ENCODE measurements around the gene CA10. TPM values are rescaled to one million over a fixed set of nuclear protein-coding genes. Genes with fewer than 3 reads are reported as not detected.

The CA10 gene
- total RNA-seq, 1 donor: not detected

- no peaks in the 10 kb centered on the region for H3K79me2 ChIP-seq (ENCODE audit: insufficient read depth, low read length)
- H3K27ac ChIP-seq (ENCODE audit: low read depth, low read length): no peak overlapping the region
- H3K9me3 ChIP-seq (ENCODE audit: low read depth, low read length): no peaks in the 10 kb centered on the region
- no peak for TF ChIP-seq CTCF (IDR thresholded peaks at IDR 0.05; ENCODE audit: extremely low read depth, low read depth, low read length)
- H2AFZ ChIP-seq (ENCODE audit: low read length): no peak overlapping the region
- H3K4me3 ChIP-seq (ENCODE audit: insufficient read depth, low read length): no peak overlapping the region
- no peak overlapping the region for H3K4me2 ChIP-seq (ENCODE audit: insufficient read depth, low read length)
- no peaks in the 10 kb centered on the region for H3K36me3 ChIP-seq (ENCODE audit: insufficient read depth, low read length)
- no peaks in the 10 kb centered on the region for H4K20me1 ChIP-seq (ENCODE audit: insufficient read depth, low read length)
- H3K27me3 ChIP-seq (ENCODE audit: insufficient read depth, low read length): no peaks in the 10 kb centered on the region
- no peaks in the 10 kb centered on the region for H3K4me1 ChIP-seq (ENCODE audit: insufficient read depth, low read length)
- no peak for DNase-seq (ENCODE audit: insufficient read length, low spot score, missing footprints)
Observed at GRCh38 chr17:52047086-52047485, 111.4 kb downstream of the CA10 start.

- DNase-seq (ENCODE audit: insufficient read length, low spot score, missing footprints): no peak
- Histone ChIP-seq H3K27me3 (ENCODE audit: insufficient read depth, low read length) (no peaks in the 10 kb centered on the region), H3K4me1 (ENCODE audit: insufficient read depth, low read length) (no peaks in the 10 kb centered on the region)
Observed at GRCh38 chr17:52041123-52041617, 117.3 kb downstream of the CA10 start.

GRCh38 chr17:52036416-52036815 lies 122.1 kb downstream of the CA10 start:
- no peak overlapping the region for H2AFZ ChIP-seq (ENCODE audit: low read length)
- TF ChIP-seq CTCF (IDR thresholded peaks at IDR 0.05; ENCODE audit: extremely low read depth, low read depth, low read length): no peak
- no peak overlapping the region for H3K27ac ChIP-seq (ENCODE audit: low read depth, low read length)
- H3K9me3 ChIP-seq (ENCODE audit: low read depth, low read length): no peaks in the 10 kb centered on the region
- H4K20me1 ChIP-seq (ENCODE audit: insufficient read depth, low read length): no peaks in the 10 kb centered on the region
- H3K4me3 ChIP-seq (ENCODE audit: insufficient read depth, low read length): no peak overlapping the region
- H3K36me3 ChIP-seq (ENCODE audit: insufficient read depth, low read length): no peaks in the 10 kb centered on the region
- no peak for DNase-seq (ENCODE audit: insufficient read length, low spot score, missing footprints)
- H3K4me1 ChIP-seq (ENCODE audit: insufficient read depth, low read length): no peaks in the 10 kb centered on the region
- H3K4me2 ChIP-seq (ENCODE audit: insufficient read depth, low read length): no peak overlapping the region
- H3K27me3 ChIP-seq (ENCODE audit: insufficient read depth, low read length): no peaks in the 10 kb centered on the region
- no peaks in the 10 kb centered on the region for H3K79me2 ChIP-seq (ENCODE audit: insufficient read depth, low read length)

More at GRCh38 chr17:52041123-52041617, 117.3 kb downstream of the CA10 start:
- Histone ChIP-seq H3K9me3 (ENCODE audit: low read depth, low read length) (no peaks in the 10 kb centered on the region), H3K4me2 (ENCODE audit: insufficient read depth, low read length) (no peak overlapping the region), H4K20me1 (ENCODE audit: insufficient read depth, low read length) (no peaks in the 10 kb centered on the region), H2AFZ (ENCODE audit: low read length) (no peak overlapping the region), H3K4me3 (ENCODE audit: insufficient read depth, low read length) (no peak overlapping the region), H3K27ac (ENCODE audit: low read depth, low read length) (no peak overlapping the region), H3K36me3 (ENCODE audit: insufficient read depth, low read length) (no peaks in the 10 kb centered on the region), H3K79me2 (ENCODE audit: insufficient read depth, low read length) (no peaks in the 10 kb centered on the region)
- no peak for TF ChIP-seq CTCF (IDR thresholded peaks at IDR 0.05; ENCODE audit: extremely low read depth, low read depth, low read length)

- no peak for DNase-seq (ENCODE audit: insufficient read length, low spot score, missing footprints)
- no peak overlapping the region for H3K4me3 ChIP-seq (ENCODE audit: insufficient read depth, low read length)
- H3K4me2 ChIP-seq (ENCODE audit: insufficient read depth, low read length): no peak overlapping the region
- H3K4me1 ChIP-seq (ENCODE audit: insufficient read depth, low read length): no peaks in the 10 kb centered on the region
- no peaks in the 10 kb centered on the region for H4K20me1 ChIP-seq (ENCODE audit: insufficient read depth, low read length)
- H3K36me3 ChIP-seq (ENCODE audit: insufficient read depth, low read length): no peaks in the 10 kb centered on the region
- H3K27me3 ChIP-seq (ENCODE audit: insufficient read depth, low read length): no peaks in the 10 kb centered on the region
- no peak overlapping the region for H2AFZ ChIP-seq (ENCODE audit: low read length)
- H3K79me2 ChIP-seq (ENCODE audit: insufficient read depth, low read length): no peaks in the 10 kb centered on the region
- TF ChIP-seq CTCF (IDR thresholded peaks at IDR 0.05; ENCODE audit: extremely low read depth, low read depth, low read length): no peak
- H3K27ac ChIP-seq (ENCODE audit: low read depth, low read length): no peak overlapping the region
- no peaks in the 10 kb centered on the region for H3K9me3 ChIP-seq (ENCODE audit: low read depth, low read length)
Observed at GRCh38 chr17:52035336-52035915, 123.1 kb downstream of the CA10 start.
